RWPE1 (cell line): ENCODE results near the gene PAPPA.

Experiments used
- CTCF ChIA-PET: fragments of 350-600 bp; sonication (Branson Sonifier 250); formaldehyde crosslinking; extraction: SDS; loops from one replicate; lab custom pipeline; 2021; lab: Yijun Ruan, JAX
- POLR2A ChIA-PET: fragments of 400-600 bp; formaldehyde crosslinking; extraction: SDS; loops from one replicate; lab custom pipeline; 2020; ENCODE audit warnings: antibody characterized with exemption; ENCODE audit not compliant: low non-redundant PET; lab: Yijun Ruan, JAX
- DNase-seq: peaks from one replicate; pipeline ENCODE4 v3.0.0; 2012; ENCODE audit warnings: low spot score
- H3K27ac ChIP-seq: fragments of 450-650 bp; 2 replicates; pipeline ENCODE4 v1.5.1; 2017
- TF ChIP-seq, protein P1 (sequence below): fragments of 450-650 bp; conservative IDR thresholded peaks from 2 replicates; pipeline ENCODE4 v1.5.1; 2017; ENCODE audit warnings: low read depth, mild to moderate bottlenecking

The PAPPA gene

DNA sequence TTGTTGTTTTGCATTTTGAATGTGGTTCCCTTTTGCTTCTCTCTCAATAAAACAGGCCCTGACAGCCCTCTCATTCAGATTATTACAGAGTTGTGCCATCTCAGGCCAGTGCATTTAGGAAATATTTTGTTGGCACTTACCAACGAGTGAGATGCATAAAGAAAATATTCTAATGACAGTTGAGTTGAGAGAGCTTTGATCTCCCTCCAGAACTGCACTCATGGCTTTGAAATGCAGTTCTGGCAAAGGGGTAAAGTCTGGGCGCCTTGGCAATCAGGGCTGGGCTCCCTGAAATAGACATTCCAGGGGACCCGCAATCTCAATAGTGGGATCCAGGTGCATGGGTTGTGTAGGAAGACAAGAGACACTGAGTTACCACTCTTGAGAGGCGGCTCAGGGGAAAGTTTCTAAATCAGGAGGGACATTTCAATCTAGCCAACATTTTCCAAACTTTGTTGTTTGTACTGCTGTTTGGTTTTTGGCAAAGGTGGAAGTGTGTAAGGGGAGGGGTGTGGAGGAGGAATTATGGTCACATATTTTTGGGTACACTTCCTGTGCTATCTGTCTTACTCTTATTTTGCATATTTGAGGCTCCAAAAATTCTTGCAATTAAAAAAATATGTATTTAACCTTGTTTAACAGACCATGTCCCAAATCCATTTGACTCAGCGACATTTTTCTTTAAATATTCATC lies 48.8 kb downstream of the PAPPA start:
- CTCF ChIA-PET, result interaction anchor here (0.8 kb wide), 1 partner anchor 1682 kb away, joined by 3 read pairs; no protein-coding TSS in a partner anchor
- DNase-seq, result no peak
- POLR2A ChIA-PET, result no interaction called here
- H3K27ac ChIP-seq, result no peak overlapping the region
- TF ChIP-seq, protein P1, sequence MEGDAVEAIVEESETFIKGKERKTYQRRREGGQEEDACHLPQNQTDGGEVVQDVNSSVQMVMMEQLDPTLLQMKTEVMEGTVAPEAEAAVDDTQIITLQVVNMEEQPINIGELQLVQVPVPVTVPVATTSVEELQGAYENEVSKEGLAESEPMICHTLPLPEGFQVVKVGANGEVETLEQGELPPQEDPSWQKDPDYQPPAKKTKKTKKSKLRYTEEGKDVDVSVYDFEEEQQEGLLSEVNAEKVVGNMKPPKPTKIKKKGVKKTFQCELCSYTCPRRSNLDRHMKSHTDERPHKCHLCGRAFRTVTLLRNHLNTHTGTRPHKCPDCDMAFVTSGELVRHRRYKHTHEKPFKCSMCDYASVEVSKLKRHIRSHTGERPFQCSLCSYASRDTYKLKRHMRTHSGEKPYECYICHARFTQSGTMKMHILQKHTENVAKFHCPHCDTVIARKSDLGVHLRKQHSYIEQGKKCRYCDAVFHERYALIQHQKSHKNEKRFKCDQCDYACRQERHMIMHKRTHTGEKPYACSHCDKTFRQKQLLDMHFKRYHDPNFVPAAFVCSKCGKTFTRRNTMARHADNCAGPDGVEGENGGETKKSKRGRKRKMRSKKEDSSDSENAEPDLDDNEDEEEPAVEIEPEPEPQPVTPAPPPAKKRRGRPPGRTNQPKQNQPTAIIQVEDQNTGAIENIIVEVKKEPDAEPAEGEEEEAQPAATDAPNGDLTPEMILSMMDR, result no peak

DNA sequence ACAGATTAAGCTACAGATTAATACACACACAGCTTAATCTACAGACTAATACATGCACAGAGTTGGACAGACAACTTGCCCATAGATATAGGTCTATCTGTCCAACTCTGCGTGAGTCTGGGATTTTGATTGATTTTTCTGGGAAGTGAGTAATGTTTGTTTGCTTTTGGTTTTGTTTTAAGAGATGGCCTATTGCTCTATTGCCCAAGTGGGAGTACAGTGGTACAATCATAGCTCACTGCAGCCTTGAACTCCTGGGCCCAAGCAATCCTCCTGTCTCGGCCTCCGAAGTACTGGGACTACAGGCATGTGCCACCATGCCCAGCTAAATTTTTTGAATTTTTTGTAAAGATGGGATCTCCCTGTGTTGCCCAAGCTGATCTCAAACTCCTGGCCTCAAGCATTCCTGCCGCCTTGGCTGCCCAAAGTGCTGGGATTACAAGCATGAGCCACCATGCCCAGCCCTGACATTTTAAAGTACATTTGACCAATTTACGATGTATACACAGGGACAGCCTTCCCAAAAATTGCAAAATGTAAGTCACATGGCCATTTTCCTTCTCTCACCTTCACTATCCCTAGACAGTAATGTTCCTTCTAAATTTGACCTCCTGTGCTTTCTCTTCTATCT lies 50.8 kb downstream of the PAPPA start:
- CTCF ChIA-PET, result interaction anchor here (0.7 kb wide), 1 partner anchor 139 kb away, joined by 3 read pairs; no protein-coding TSS in a partner anchor

DNA sequence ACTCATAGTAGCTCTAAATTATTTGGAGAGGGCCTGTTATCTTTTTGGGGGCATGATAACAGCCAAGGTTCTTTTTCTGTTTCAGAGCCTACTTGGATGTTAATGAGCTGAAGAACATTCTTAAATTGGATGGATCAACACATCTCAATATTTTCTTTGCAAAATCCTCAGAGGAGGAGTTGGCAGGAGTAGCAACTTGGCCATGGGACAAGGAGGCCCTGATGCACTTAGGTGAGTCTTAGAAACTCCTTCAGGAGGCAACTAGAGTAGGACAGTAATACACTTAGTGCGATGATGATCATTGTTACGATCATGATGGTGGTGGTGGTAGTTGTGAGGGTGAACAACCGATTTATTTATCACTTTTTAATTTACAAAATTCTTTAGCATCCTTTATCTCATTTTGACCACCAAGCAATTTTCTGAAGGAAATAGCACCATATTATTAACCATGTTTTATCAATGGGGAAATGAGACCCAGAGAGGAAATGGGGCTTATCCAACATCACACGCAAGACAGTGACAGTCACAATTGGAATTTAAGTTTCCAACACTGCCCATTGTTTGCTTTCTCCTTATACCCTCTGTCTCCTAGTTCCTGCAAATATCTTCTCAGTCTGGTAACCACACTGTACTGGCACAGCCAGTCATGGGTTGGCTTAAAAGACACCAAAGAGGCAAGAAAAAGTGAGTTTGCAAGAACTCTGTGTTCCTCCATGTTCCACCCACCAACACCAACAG lies 54.0 kb downstream of the PAPPA start:
- DNase-seq, result no peak
- TF ChIP-seq, protein P1, result no peak
- ChIA-PET POLR2A (no interaction called here), CTCF (no interaction called here)
- no peak overlapping the region for H3K27ac ChIP-seq

More for the DNA sequence above, 50.8 kb downstream of the PAPPA start:
- TF ChIP-seq, protein P1, result no peak
- POLR2A ChIA-PET, result interaction anchor here (0.7 kb wide), 1 partner anchor 51 kb away, joined by 5 read pairs; the partner anchor contains the start of gene PAPPA
- no peak overlapping the region for H3K27ac ChIP-seq
- no peak for DNase-seq

DNA sequence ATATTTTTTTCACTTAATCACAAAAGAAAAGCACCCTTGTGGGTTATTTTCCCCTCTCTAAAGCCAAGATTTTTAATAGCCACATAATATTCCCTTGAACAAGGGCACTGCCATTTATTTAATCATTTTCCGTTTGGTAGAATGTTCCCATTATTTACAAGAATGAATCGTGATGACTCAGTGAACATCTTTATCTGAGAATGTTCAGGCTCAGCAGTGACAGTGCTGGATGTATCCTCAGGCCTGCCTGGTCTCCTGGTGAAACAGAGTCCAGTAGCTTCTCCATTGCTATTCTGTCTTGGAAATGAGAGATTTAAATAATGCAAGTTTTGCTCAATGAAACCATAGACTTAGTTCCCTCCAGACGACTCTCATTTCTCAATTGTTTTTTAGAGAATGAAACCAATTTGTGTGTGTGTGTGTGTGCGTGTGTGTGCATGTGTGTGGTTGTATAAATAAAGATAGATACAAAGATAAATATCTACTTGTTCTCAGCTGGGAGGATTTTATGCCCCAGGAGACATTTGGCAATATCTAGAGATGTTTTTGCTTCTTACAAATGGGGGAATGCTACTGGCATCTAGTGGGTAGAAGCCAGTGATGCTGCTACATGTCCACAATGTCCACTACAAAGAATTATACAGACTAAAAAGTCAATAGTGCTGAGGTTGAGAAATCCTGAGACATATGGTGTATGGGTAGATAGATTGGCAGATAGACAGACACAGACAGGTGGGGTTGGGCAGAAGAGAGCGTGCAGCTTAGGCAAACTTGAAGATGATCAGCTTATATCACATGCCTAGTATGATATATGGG lies 55.0 kb downstream of the PAPPA start:
- no peak overlapping the region for H3K27ac ChIP-seq
- POLR2A ChIA-PET, result no interaction called here
- no peak for DNase-seq
- CTCF ChIA-PET, result no interaction called here
- TF ChIP-seq, protein P1, result no peak

DNA sequence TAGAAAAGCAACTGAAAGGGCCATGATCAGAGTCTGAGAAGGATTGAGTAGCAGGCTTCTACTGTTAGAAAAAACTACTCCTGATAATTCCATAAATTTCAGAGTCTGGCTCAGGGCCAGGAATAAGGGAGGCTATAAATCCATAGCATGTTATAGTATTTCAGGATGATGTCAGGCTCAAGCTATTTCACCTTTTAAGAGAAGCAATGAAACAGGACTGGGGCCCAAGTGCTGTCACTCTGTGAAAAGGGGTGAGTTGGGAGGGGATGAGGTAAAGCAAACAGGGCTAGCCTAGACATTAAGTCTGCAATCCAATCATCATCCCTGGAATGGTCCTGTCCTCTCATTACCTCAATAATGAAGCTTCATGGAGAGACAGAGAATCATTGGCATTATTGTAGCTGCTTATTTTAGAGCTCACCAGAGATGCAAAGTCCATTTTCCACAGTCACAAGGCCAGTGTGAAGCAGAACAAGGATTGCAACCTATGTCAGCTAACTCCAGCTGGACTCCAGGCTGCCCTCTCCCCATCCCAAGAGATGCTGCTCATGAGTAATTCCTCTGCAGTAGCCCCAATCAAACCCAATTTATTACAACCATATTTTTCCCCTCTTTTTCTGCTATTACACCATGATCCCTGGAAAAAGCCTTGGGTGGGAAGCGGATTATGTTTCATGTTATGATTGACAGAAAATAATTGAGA lies 56.0 kb downstream of the PAPPA start:
- TF ChIP-seq, protein P1, result no peak
- H3K27ac ChIP-seq, result no peak overlapping the region
- ChIA-PET POLR2A (no interaction called here), CTCF (no interaction called here)
- DNase-seq, result no peak
